HepG2 (cell line): Measurements from ENCODE around the gene CHST11. TPM values are rescaled to one million over a fixed set of nuclear protein-coding genes. Genes with fewer than 3 reads are reported as not detected.

Experiments used
- CREB1 ChIP-seq, 2 experiments: fragments of 450-650 bp in 1 of 2; IDR thresholded peaks; 2 replicates each; pipeline ENCODE4 v1.6.1; 2016 to 2017; ENCODE audit warnings: control low read depth in 1 of 2, mild to moderate bottlenecking in 1 of 2, missing compliant biosample characterization in 1 of 2, missing genetic modification characterization in 1 of 2
- MATR3 ChIP-seq: sonication (generic); formaldehyde crosslinking; IDR thresholded peaks from 2 replicates; pipeline ENCODE4 v1.4.0; 2020; ENCODE audit warnings: missing genetic modification reagents
- MTF2 ChIP-seq: sonication (generic); formaldehyde crosslinking; IDR thresholded peaks from 2 replicates; pipeline ENCODE4 v1.5.0; 2020; ENCODE audit warnings: missing genetic modification reagents, borderline replicate concordance
- NFE2L1 ChIP-seq: sonication (generic); formaldehyde crosslinking; IDR thresholded peaks from 2 replicates; pipeline ENCODE4 v1.4.0; 2020; ENCODE audit warnings: missing genetic modification reagents, mild to moderate bottlenecking, borderline replicate concordance
- PLSCR1 ChIP-seq: sonication (generic); formaldehyde crosslinking; IDR thresholded peaks from 2 replicates; pipeline ENCODE4 v1.5.0; 2020; ENCODE audit warnings: missing genetic modification reagents, mild to moderate bottlenecking, borderline replicate concordance
- THYN1 ChIP-seq: sonication (generic); formaldehyde crosslinking; IDR thresholded peaks from 2 replicates; pipeline ENCODE4 v1.8.1; 2023; ENCODE audit warnings: low read depth, mild to moderate bottlenecking, moderate library complexity, missing genetic modification reagents, borderline replicate concordance
- XRCC5 ChIP-seq: fragments of 200-400 bp; formaldehyde crosslinking; optimal IDR thresholded peaks from 2 replicates; pipeline ENCODE3; 2017; ENCODE audit warnings: mild to moderate bottlenecking, low read length
- ZNF280D ChIP-seq: sonication (generic); formaldehyde crosslinking; IDR thresholded peaks from 2 replicates; pipeline ENCODE4 v1.5.1; 2020; ENCODE audit warnings: mild to moderate bottlenecking, missing genetic modification reagents
- ZNF766 ChIP-seq: sonication (generic); formaldehyde crosslinking; IDR thresholded peaks from 2 replicates; pipeline ENCODE4 v1.5.0; 2020; ENCODE audit warnings: missing genetic modification reagents, borderline replicate concordance
- polyA plus RNA-seq, 8 experiments: library from polyadenylated mRNA; depleted of rRNA in 3 of 8; stranded (reverse) in 7 of 8; unstranded in 1 of 8; fragments of >200 nt; fragmentation: Illumina TruSeq in 4 of 8; extraction: Trizol in 4 of 8; gene quantifications; 2 replicates each; pipeline versions ENCODE4 v1.2.1 to v1.2.3, GENCODE V29; 2011 to 2016; ENCODE audit warnings: low read depth in 4 of 8, missing spikeins in 1 of 8, mixed read lengths in 1 of 8; ENCODE audit not compliant: insufficient read depth in 1 of 8
- total RNA-seq, 5 experiments: library from RNA; depleted of rRNA; stranded (reverse); fragments of >200 nt; fragmentation: Illumina TruSeq; extraction: Trizol; gene quantifications; 2 replicates each; pipeline ENCODE4 v1.2.3, GENCODE V29; 2016; ENCODE audit warnings: low read depth in 1 of 5

The CHST11 gene
- total and polyA plus RNA-seq, 2 of the 13 experiments (the other 11 are each of a cell fraction or from before 2014, with no cell fraction given) = 0.15 TPM; not detected in 1

GRCh38 chr12:104669089-104669721, 212.5 kb downstream of the CHST11 start (continued):
- TF ChIP-seq ZNF280D (CRISPR knock-in tag) (no peak), PLSCR1 (CRISPR knock-in tag) (no peak), THYN1 (CRISPR knock-in tag) (no peak), MTF2 (CRISPR knock-in tag) (no peak), CREB1 (IDR thresholded peaks at IDR 0.05) (no peak), CREB1 (CRISPR knock-in tag; IDR thresholded peaks at IDR 0.05) (no peak), XRCC5 (no peak), ZNF766 (no peak), NFE2L1 (CRISPR knock-in tag) (no peak), MATR3 (CRISPR knock-in tag) (no peak)
